ENCODE results near the gene SLC9A2. TPM values are rescaled to one million over a fixed set of nuclear protein-coding genes. Genes with fewer than 3 reads are reported as not detected.

Gene SLC9A2
- total RNA-seq, 1 donor from 2014 or later, result 2.4 TPM

DNA sequence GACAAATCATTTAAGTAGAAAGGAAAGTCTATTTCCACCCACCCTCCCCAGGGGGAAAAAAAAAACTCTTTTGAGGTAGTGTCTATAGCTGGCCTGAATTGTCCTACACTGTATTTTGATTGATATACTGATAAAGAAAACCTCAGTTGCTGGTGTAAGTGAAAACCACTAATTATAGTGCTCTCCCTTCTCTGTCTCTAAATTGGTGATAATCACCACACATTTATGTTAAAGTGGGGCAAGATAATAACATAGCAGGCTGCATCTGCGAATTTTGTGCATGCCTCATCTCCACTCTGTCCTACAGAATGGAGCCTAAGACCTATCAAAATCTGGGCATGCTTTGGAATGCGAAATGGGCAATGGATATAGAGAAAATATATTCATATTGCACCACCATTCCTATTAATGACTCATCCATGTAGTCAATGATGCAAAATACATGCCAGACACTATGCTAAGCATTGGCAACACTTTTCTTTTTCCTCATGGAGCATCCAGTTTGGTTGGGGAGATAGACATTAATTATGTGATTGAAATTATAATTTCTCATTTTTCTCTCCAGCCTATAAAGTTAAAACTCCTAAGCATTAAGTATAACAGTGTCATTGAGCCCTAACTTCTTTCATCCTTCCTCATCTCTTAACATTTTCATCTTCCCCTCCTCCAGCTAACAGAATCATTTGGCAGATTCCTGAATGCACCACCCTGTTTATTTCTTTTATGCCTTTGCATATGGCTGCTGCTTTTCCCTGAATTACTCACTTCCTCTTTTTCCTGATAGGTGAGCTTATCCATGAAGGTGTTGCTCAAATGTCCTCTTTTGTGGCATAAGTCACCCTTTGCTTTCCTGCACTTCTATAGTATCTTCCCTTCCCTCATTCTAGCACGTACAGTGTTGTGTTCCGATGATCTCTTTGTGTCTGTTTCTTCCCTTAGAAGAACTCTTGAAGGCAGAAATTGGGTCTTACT lies 58.2 kb downstream of the SLC9A2 start:
- no peak for DNase-seq

DNA sequence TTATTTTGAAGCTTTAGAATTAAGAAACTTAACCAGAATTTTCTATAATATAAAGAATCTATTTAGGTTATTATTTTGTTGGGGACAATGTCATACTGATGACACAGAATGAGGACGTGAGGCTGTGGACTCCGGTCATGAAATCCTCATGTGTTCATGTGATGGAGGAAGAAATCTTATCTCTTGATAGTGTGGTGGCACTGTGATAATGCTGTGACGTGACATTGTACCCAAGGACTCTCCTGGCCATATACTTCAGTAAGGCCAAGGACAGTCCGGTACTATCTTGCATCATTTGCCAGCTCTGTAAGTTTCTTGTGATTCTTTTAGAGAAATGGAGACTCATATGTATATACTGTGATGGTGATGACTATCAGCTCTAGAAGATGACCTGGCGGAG lies 59.1 kb downstream of the SLC9A2 start:
- DNase-seq, result no peak

DNA sequence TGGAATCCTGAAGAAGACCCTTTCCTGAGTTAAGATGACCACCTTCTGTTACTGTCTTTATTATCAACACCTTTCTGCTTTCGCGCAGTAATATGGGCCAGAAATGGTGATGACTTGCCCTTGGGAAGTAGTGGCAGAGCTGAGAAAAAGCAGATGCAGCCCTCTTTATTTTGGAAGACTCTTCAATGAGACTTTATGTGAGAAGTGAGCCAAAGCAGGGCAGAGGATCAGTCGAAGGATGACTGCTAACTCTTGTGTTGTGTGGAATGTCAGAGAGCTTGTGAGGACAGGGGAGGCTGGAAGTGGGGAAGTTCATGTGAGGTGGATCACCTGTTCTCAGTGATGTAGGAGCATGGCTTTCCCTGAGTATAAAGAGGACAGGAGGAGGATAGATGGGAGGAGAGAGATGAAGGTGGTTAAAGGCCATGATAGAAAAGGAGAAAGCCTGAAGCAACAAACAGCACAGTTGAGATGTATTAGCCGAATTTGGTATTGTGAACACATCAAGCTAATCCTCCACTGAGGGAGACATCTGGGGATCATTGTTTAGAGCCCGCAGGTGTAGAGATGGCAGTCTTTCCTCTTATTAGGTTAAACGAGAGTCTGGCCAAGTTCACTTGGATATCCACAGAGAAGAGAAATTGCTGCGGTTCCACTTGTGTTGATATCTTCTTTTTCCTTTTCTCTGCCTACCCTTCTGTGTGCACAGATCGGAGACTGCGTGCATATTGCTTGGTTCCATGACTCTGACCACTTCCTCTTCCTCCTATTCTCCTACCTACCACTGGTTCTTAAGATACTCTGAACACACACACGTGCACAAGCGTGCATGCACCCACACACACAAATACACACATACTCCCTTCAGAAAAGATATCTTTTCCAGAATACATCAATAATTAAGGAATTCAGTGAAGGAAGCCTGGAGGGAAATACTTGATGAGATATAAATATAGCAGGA lies 67.4 kb downstream of the SLC9A2 start:
- DNase-seq, result no peak

DNA sequence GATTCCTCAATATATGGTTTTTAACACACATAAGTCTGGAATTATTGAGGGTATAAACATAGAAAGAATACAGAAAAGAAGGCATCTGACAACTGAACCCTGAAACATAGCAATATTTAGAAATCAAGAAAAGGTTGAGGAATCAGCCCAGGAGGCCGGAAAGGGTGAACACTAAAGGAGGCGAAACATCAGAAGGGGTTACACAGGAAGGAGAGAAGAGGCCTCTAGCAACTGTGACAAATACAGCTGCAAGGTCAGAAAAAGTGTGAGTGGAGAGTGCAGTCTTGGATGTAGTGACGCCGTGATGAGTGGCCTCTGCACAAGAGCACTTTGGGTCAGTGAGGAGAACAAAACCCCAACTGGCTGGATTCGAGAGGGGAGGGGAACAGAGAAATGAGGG lies 70.7 kb downstream of the SLC9A2 start:
- no peak for DNase-seq

DNA sequence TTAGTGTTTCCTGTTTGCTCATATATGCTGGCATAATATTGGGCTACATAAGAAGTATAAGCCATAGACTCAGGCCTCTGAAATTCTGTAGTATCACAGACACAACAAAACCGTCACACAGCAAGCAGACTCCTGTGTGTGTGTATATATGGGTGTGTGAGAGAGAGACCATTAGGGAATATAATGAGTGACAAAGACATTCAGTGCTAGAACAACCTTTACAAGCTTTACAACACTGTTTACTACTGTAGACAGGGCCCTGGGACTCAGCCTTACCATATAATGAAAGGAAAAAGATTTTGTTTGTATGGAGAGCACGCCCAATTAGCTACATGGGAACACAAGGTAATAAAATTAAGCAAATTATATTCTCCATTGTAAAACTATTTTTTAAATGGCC lies 77.1 kb downstream of the SLC9A2 start:
- no peak for DNase-seq

DNA sequence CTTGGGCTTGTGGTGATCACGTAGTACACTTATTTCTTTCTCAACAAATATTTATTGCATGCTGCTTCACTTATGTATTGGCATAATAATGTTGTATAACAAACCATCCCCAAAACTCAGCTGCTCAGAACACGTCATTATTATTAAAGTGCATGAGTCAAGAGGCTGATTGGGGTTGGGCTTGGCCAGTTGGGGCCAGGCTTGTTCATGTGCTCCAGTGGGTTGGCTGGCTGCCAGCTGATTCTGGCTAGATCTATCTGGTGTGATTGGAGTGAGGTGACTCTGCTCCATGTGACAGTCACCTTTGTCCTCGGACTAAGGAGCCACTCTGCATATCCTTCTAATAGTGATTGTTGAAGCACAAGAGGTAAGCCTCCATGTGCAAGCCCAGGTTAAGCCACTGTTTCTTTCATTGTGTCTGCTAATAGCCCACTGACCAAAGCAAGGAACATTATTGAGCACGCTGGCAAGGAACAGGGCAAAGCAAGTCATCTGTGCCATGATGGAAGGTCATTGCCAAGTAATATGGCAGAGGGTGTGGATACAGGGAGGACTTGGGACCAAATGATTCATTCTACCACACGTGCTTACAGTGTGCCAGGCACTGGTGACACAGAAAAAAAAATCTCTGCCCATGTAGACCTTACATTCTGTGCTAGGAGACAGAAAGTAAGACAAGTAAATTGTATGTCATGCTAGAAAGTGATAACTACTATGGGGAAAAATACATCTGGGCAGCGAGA lies 79.2 kb downstream of the SLC9A2 start:
- no peak for DNase-seq

DNA sequence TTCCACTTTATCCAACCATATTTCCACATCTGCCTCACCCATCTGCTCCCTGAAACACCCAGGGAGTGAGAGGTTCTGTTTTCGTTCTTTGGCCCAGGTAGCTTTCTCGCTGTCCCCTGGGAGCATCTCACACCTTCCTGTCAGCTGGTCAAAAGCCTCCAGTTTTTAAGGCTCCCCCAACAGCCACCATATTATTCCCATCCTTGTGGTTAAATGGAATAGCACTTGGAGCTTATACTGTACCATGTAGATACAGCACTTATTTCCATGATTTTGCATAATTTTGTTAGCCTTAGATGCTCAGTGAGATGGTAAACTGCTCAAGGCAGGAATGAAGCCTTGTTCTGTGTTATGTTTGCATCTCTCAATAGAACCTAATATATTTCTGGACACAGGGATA lies 84.0 kb downstream of the SLC9A2 start:
- DNase-seq, result no peak

DNA sequence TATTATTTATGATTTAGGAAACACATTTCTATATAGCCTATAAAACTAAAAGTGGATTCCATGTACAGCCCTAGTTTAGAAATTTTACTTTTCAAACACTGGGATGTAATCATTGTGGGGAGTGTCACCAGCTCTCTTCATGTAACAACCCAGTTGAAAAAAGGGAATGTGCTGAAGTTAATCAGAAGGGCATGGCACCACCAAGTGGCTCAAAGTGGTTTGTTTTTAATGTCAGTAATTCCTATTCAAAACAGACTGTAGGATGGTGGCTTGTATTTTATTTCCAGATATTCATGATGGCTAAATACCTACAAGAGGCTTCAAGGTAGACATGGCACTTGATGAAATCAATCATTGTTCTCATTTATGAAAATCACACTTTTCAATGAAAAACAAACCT lies 84.4 kb downstream of the SLC9A2 start:
- peak; percentile 32 for DNase-seq

DNA sequence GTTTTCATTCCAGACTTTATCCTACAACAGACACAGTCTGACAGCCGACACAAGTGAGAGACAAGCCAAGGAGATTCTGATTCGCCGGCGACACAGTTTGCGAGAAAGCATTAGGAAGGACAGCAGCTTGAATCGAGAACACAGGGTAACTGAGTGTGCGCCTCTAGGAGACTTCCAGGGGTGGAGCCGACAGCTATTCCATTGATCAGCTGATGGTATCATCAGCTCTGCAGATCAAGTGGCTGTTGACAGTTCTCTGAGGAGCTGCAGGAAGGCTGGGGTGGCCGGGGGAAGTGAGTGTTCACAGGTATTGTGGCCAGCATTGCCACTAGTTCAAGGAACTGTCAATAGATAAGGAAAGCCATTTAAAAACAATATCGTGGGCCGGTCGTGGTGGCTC lies 85.2 kb downstream of the SLC9A2 start:
- DNase-seq, result no peak

DNA sequence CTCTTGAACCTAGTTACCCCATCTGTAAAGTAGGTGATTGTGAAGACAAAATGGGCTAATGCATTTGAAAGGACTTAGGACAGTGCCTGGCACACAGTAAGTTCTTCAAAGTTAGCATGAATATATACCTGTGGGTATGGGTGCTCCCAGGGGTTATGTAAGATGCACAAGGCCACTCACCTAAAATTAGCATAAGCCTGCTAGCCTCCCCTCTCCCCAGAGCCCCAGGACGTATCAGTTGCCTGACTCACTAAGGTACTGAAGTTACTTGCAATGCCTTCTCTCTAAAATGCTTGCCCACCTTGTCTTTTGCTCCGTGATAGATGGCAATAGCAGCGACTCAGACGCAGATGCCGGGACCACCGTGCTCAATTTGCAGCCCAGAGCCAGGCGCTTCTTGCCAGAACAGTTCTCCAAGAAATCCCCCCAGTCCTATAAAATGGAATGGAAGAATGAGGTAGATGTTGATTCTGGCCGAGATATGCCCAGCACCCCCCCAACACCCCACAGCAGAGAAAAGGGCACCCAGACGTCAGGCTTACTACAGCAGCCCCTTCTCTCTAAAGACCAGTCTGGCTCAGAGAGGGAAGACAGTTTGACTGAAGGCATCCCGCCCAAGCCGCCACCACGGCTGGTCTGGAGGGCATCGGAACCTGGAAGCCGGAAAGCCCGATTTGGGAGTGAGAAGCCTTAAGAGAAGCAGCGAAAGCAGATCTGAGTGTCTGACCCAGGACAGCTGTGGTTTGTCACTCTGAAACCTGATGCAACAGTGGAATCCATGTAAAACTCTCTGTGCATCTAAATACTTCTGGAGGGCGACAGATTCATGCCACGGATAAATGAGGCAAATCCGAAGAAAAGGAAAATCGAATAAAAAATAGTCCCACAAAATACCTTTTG lies 88.7 kb downstream of the SLC9A2 start:
- peak; percentile 61 for DNase-seq

DNA sequence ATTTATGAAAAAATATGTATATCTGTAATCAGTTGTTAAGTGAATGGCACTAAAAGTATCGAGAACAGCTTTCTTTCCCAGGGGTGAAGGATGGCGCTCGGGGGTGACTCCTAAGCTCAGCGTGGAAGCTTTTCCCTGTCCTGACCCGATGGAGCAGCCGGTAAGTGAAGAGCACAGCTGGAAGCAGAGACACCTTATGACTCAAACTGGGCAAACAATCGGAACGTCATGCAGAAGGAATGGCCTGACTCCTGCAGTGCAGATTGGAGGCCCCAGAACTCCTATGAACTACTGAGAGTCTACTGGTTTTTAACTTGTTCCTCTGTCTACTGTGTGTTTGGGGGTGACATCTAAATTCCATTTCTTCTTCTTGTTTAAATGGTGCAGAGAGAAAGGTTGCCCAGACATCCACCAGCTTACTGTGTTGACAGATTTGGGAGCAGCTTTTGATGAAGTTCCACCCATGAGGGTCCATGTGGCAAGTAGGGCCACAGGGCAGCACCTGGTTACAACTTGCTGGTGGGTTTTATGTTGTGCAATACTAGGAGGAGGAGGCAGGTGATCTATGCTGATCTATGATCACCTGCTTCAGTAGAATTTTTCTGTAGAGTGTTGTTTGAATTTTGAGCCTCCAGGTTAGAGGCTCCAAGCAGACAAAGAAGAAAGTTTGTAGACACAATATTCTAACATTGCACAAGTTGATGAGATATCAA lies 89.7 kb downstream of the SLC9A2 start:
- DNase-seq, result no peak

DNA sequence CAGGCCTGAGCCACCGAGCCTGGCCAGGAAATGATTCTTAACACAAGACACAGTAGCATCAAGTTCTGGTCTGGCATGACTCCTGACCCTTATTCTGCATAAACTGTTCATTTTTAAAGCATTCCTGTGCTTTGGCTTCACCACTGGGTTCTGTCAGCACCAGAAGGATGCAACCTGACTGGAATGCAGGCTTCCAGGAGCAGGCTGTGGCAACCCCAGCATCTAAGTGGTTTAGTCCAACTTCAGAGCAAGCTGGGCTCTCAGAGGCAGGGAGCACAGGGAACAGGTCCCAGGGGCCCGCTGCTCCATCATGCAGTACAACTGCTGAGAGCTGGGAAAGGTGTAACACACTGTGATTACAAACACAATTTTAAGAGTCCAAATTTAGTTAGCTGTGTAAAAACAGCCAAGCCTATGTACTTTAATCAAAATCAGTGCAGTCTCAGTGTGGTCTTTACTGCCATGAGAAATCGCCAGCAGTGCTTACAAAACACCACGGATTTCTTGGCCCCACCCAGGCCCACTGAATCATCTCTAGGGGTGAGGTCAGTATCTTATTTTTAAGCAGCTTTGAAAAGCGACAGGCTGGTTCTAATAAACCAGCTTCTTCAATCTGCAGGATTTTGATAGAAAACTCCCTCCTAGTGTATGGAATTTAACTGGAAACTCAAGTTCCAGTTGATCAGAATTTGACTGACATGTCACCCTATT lies 98.1 kb downstream of the SLC9A2 start:
- DNase-seq, result no peak

DNA sequence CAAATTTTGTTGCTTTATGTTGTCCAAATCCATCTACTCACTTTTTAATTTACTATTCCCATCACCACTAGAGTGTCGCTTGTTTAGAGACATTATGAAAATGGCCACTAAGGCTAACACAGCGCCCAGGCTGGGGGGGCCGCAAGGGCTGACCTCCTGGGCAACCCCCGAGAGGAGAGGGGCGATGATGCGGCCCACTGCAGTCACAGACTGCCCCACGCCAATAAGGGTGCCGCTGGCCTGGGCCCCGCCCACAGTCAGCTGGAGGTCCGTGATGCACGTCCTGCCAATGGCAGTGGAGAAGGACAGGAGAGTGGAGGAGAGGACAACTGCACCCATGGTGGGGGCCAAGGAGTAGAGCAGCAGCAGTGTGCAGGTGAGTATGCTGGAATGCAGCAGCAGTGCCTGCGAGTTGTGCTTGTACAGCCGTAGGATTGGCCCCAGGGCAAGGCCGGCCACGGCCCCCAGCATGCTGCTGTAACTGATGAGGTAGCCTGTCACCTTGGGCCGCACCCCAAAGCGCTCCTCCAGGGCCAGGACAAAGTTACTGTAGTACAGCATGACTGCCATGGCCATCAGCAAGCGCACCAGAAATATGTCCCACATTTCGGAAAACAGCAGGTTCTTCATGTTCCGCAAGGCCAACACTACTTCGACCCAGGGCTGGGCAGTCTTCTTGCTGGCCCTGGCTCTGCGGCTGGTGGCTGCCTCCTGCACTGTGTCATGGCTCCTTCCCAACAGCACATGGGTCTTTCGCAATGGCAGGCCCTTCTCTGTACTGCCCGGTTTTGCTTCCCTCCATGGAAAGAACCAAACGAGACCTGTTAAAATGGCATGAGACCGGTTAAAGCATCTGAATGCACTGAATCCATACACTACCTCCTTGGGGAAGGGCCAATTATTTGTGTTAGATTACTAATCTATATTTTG lies 99.3 kb downstream of the SLC9A2 start:
- DNase-seq, result no peak

DNA sequence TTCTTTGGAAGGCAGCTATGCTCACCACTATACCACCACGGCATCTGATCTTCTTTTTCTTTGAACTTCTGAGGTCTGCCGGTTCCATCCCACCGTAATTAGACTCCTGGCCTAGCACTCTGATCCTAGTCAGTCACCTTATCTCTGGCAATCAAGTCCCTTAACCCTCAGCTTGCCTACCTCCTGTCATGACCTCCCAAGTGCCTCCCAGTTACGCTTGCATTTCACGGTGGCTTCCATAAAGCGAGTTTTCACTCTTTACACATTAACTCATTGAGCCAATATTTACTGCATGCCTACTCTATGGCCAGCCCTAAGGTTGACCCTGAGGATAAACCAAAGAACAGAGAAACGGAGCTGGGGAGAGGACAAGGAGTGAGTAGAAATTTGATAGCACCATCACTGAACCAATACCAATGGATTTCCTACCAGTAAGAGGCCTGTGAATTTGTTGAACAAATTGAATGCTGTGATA lies 104.7 kb downstream of the SLC9A2 start:
- DNase-seq, result peak; percentile 21

DNA sequence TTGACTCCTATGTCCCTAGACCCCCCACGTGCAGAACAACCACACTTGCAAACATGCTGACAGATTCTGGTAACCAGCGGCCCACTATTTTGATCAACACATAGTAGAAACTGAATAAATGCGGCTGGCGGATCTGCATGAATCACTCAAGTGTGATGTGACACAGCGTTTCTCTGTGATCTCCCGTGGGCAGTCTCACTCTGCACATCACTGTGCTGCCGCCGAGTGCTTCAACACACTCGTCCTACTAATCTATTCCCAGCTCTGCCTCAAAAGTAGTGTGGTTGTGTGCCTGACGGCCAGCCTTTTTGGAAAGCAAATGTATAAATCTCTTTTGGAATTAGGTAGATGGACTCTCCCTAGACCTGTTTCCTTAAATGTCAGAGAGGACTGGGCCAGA lies 105.2 kb downstream of the SLC9A2 start:
- no peak for DNase-seq

DNA sequence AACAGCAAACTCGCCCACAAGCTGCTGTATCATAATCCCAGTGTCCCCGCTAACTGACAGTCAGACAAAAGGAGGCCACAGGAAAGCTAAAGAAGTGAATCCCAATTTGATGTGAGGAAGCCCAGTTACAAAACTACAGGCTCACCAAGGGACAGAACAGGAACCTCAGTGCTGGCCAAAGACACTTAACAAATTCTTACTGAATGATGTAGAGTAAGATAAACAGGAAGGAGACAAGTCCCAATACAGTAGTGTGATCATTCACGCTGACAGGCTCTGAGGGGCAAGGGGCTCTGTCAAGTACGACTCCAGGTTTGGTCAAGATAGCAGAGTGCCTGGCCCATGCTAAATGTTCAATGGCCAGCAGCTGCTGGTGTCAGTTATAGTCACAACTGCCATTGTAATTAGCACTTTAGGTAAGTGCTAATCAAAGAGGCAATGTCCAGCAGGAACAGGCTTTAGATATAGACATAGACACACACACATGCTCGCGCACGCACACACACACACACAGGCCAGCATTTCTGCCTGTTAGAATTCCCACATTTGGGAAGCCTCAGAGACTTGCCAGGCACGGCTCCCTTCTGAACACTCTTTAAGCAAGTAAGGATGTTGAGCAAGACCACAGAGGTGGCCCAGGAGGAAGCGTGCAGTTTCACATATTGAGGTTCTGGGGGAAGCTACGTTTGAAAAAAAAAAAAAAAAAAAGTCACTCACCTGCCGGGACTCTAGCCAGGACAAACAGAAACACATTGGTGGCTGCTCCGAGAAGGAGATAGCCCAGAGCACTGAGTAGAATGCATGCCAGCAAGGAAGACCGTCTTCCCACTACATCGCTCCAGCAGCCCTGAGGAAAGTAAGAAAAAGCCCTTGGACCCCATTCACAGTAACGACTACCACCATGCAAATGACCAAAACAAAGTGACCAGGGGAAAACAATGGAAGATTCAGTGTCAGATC lies 107.1 kb downstream of the SLC9A2 start:
- peak; percentile 30 for DNase-seq

DNA sequence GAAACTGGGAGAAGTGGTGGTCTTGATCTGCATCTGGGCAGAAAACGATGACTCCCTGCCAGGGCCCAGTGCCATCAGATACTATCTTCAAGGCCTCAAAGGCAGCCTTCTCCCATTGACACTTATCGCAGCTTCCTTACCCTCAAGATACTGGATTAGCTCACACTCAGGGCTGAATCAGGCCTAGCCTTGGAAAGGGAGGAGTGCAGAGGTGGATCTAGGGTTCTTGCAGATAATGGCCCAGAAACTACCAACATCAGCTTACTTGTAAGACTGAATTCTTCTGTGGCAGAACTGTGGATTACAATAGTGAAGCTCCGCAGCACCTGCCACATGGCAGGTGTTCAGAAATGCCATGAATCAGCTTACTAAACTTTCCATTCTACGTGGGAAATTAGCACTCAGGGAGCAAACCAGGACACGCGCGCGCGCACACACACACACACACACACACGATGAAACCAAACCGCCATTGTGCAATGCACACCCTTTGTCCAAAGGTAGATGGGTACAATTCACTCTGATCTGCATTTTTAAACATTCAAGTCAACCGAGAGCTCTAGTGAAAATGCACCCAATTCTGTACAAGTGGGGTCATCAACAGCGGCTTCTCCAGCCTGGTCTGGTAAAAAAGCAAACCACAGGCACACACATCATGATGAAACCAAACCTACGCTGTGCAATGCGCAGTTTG lies 116.2 kb downstream of the SLC9A2 start:
- peak; percentile 20 for DNase-seq

All from tongue (tissue), 2 donors.